Left forelimb (tissue), 1 donor: ENCODE measurements around the gene HEXIM1.

Source experiments
- DNase-seq: peaks from one replicate; pipeline ENCODE4 v3.0.0-alpha.2; 2018; ENCODE audit warnings: low spot score

Gene HEXIM1

GRCh38 chr17:45147581-45148182 is 593 bp upstream of the HEXIM1 start:
- DNase-seq: peak; percentile 91

DNA sequence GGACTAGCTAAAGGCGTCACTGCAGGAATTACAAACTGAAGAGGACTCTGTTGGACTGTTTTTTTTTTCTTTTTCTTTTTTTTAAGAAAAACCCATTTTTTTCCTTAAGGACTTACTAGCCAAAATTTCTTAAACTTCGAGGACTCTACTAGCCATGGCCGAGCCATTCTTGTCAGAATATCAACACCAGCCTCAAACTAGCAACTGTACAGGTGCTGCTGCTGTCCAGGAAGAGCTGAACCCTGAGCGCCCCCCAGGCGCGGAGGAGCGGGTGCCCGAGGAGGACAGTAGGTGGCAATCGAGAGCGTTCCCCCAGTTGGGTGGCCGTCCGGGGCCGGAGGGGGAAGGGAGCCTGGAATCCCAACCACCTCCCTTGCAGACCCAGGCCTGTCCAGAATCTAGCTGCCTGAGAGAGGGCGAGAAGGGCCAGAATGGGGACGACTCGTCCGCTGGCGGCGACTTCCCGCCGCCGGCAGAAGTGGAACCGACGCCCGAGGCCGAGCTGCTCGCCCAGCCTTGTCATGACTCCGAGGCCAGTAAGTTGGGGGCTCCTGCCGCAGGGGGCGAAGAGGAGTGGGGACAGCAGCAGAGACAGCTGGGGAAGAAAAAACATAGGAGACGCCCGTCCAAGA is 878 bp downstream of the HEXIM1 start:
- DNase-seq: peak; percentile 94

- no peak for DNase-seq
These were observed 1.7 kb downstream of the HEXIM1 start for GRCh38 chr17:45149669-45150664.

GRCh38 chr17:45150911-45151809 is 2.9 kb downstream of the HEXIM1 start:
- DNase-seq: no peak

DNA sequence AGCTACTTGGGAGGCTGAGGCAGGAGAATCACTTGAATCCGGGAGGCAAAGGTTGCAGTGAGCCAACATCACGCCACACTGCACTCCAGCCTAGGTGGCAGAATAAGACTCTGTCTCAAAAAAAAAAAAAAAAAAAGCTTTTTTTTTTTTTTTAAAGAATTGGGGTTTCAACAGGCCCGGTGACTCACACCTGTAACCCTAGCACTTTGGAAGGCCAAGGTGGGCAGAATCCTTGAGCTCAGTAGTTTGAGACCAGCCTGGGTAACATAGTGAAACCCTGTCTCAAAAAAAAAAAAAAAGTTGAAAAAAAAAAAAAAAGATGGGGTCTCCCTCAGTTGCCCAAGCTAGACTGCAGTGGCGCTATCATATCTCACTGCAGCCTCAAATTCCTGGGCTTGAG is 6.8 kb downstream of the HEXIM1 start:
- no peak for DNase-seq

GRCh38 chr17:45155483-45155882 is 7.2 kb downstream of the HEXIM1 start:
- no peak for DNase-seq

DNA sequence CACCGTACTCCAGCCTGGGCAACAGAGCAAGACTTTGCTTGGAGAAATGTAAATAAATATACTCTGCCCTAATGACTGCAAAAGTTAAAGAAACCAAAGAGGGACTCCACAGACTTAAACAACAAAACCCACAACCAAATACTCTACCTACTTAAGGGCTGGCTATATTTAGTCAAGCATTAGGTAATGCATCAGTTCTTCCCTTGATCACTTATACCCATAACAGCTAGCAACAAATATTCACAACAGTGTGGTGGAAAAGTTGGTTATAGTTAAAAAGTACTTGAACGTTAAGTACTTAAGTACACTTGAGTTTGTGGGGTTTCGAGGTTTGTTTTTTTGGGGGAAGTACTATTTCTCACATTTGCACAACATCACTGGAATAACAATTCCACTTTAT is 8.0 kb downstream of the HEXIM1 start:
- DNase-seq: no peak

GRCh38 chr17:45160447-45161287 is 12.4 kb downstream of the HEXIM1 start:
- peak; percentile 86 for DNase-seq

- peak; percentile 99 for DNase-seq
These were observed 13.2 kb downstream of the HEXIM1 start, which contains the start of gene HEXIM2 for GRCh38 chr17:45161288-45162024. Gene HEXIM2, plus strand, starts transcription at chr17:45161875. Its CDS starts 919 bp downstream, at chr17:45162794.

- DNase-seq: no peak
These were observed 13.9 kb downstream of the HEXIM1 start for GRCh38 chr17:45162025-45162687.

- no peak for DNase-seq
These were observed 16.5 kb downstream of the HEXIM1 start for GRCh38 chr17:45164734-45165269.

DNA sequence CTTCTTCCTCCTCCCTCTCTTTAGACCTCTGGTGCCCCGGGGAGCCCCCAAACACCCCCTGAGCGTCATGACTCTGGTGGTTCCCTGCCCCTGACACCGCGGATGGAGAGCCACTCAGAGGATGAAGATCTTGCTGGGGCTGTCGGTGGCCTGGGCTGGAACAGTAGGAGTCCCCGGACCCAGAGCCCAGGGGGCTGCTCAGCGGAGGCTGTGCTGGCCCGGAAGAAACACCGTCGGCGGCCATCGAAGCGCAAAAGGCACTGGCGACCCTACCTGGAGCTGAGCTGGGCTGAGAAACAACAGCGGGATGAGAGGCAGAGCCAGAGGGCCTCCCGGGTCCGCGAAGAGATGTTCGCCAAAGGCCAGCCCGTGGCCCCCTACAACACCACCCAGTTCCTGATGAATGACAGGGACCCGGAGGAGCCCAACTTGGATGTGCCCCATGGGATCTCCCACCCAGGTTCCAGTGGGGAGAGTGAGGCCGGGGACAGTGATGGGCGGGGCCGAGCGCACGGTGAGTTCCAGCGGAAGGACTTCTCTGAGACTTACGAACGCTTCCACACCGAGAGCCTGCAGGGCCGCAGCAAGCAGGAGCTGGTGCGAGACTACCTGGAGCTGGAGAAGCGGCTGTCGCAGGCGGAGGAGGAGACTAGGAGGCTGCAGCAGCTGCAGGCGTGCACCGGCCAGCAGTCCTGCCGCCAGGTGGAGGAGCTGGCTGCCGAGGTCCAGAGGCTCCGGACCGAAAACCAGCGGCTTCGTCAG is 20.9 kb downstream of the HEXIM1 start:
- no peak for DNase-seq

DNA sequence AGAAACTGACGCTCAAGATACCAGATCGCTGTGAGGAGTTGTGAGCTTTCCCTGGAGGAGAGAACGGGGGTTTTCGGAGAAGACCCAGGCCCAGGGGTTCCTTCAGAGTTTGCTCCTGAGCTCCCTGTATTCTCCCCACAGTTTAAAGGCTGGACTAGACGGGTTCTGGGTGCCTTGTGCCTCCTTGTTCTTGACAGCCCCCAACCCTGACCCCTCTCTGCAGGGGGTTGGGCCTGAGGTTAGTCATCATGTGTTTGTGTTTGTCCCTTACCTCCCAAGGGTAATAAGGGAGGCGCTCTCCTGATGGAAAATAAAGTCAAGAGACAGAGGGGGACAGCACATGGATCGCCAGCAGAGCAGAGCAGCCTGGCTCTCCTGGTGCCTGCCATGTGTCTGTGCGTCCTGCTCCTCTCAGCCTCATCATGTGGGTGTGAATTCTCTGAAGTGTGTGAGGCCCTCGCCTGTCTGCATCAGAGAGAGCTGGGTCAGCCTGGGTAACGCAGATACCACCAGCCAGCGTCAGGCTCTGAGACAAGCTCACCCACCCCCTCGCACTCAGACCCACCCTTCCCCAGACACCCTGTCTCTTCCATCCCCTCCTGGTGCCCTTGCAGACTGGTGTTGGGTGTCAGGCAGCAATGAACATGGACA is 22.1 kb downstream of the HEXIM1 start:
- no peak for DNase-seq

DNA sequence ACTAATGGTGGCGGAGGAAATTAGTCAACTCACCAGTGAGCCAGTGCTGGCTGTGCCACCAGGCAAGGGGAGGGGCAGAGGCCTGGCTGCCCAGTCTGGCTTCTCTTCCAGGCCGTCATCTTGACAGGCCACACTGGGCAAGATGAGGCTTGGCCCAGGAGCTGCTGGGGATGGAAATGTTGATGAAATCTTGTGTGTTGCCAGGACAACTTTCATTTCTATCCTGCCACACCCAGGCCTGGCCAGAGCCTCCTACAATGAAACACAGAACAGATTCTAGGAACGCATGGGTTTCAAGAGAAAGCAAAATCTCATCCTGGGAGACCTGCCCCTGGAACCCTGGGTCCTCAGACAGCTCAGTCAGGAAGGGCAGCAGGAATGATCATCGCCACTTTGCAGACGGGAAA is 22.7 kb downstream of the HEXIM1 start:
- DNase-seq: no peak

- DNase-seq: peak; percentile 81
These were observed 23.3 kb downstream of the HEXIM1 start for GRCh38 chr17:45171338-45172231.

GRCh38 chr17:45172232-45172540 is 23.9 kb downstream of the HEXIM1 start:
- no peak for DNase-seq
